ENCODE measurements around the gene SDK2.

- TF ChIP-seq, protein P1, sequence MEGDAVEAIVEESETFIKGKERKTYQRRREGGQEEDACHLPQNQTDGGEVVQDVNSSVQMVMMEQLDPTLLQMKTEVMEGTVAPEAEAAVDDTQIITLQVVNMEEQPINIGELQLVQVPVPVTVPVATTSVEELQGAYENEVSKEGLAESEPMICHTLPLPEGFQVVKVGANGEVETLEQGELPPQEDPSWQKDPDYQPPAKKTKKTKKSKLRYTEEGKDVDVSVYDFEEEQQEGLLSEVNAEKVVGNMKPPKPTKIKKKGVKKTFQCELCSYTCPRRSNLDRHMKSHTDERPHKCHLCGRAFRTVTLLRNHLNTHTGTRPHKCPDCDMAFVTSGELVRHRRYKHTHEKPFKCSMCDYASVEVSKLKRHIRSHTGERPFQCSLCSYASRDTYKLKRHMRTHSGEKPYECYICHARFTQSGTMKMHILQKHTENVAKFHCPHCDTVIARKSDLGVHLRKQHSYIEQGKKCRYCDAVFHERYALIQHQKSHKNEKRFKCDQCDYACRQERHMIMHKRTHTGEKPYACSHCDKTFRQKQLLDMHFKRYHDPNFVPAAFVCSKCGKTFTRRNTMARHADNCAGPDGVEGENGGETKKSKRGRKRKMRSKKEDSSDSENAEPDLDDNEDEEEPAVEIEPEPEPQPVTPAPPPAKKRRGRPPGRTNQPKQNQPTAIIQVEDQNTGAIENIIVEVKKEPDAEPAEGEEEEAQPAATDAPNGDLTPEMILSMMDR (IDR thresholded peaks at IDR 0.05), result no peak
- no peak for TF ChIP-seq POLR2A (IDR thresholded peaks at IDR 0.05)
Observed at GRCh38 chr17:73351764-73352163, 292.5 kb downstream of the SDK2 start.

Measured in prostate gland (tissue), 2 donors.